GM18511 (cell line): Measurements from ENCODE around the gene ZG16.
"Not testable (repeated sequence)": the region's sequence is repeated elsewhere in the genome, so short reads cannot be mapped to it uniquely, and the experiment has no call there.

Experiments
- ATAC-seq: cut with Tn5 transposase; IDR thresholded peaks from one replicate; pipeline ENCODE4 v1.9.1; 2021; ENCODE audit warnings: mild to moderate bottlenecking, moderate library complexity; ENCODE audit not compliant: unreplicated experiment

ZG16 gene

DNA sequence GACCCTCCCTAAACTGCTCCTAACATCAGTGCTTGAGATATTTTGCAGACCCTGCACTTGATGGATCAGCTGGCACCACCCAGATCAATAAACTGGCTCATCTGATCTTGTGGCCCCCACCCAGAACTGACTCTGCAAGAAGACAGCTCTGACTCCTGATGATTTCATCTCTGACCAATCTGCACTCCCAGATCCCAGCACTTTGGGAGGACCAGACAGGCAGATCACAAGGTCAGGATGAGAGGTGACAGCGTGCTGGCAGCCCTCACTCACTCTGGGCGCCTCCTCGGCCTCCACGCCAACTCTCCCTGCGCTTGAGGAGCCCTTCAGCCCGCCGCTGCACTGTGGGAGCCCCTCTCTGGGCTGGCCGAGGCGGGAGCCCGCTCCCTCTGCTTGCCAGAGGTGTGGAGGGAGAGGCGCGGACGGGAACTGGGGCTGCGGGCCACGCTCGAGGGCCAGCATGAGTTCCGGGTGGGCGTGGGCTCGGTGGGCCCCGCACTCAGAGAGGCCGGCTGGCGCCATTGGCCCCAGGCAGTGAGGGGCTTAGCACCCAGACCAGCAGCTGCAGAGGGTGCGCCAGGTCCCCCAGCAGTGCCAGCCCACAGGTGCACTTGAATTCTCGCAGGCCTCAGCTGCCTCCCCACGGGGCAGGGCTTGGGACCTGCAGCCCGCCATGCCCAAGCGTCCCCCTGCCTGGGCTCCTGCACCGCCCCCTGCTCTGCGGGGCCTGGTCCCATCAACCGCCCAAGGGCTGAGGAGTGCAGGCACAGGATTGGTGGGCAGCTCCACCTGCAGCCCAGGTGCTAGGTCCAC is 29.9 kb upstream of the ZG16 start:
- no peak for ATAC-seq

DNA sequence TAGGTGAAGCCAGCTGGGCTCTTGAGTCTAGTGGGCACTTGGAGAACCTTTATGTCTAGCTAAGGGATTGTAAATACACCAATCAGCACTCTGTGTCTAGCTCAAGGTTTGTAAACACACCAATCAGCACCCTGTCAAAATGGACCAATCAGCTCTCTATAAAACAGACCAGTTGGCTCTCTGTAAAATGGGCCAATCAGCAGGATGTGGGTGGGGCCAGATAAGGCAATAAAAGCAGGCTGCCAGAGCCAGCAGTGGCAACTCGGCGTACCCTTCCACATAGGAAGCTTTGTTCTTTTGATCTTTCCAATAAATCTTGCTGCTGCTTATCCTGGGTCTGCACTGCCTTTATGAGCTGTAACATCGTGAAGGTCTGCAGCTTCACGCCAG is 29.3 kb upstream of the ZG16 start:
- ATAC-seq, result not testable (repeated sequence)

DNA sequence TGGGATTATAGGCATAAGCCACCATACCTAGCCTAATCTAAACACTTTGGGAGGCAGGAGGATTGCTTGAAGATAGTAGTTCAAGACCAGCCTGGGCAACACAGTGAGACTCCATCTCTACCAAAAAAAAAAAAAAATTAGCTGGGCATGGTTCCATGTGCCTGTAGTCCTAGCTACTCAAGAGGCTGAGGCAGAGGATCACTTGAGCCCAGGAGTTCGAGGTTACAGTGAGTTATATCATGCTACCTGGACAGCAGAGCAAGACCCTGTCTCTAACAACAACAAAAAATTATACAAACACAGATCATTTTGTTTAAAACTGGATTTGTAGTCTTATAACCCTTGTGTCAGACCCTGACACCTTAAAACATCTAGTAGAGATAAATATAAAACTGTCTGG is 24.5 kb upstream of the ZG16 start:
- ATAC-seq, result no peak

GRCh38 chr16:29756654-29757053 is 21.4 kb upstream of the ZG16 start:
- no peak for ATAC-seq

- ATAC-seq, result not testable (repeated sequence)
Measured at GRCh38 chr16:29757086-29757485, 21.0 kb upstream of the ZG16 start.

- no peak for ATAC-seq
Measured at GRCh38 chr16:29757950-29758466, 20.0 kb upstream of the ZG16 start.

DNA sequence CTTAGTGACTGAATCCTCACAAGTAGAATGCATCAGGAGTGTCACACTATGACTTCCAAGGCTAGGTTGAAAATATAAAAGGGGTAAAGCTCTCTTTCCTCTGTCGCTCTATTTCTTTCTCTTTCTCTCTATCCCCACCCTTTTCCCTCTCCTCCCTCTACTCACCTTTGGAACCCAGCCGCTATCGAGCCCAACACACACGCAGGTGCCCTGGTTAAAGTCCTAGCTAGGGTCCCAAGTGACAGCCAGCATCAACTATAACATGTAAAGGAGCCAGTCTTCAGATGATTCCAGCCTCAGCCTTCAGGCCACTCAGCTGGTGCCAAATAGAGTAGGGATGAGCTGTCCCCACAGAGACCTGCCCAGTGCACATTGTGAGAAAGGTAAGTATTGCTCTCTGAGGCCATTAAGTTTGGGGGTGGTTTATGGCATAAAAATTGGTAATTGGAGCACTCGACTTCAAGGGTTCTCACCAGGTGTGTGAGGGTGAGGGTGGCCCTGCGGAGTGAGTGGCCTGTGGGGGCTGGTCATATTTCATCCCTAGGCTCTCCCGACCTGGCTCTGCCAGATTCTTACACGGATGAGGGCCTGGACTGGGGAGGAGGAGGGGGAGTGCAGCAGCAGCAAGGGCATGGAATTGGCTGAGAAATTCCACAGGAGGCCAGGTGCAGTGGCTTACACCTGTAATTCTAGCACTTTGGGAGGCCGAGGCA is 17.3 kb upstream of the ZG16 start:
- no peak for ATAC-seq

DNA sequence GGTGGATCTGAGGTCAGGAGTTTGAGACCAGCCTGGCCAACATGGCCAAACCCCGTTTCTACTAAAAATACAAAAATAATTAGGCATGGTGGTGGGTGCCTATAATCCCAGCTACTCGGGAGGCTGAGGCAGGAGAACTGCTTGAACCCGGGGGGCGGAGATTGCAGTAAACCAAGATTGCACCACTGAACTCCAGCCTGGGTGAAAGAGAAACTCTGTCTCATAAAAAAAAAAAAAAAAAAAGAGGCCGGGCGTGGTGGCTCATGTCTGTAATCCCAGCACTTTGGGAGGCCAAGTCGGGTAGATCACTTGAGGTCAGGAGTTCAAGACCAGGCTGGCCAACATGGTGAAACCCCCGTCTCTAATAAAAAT is 16.8 kb upstream of the ZG16 start:
- ATAC-seq, result not testable (repeated sequence)

DNA sequence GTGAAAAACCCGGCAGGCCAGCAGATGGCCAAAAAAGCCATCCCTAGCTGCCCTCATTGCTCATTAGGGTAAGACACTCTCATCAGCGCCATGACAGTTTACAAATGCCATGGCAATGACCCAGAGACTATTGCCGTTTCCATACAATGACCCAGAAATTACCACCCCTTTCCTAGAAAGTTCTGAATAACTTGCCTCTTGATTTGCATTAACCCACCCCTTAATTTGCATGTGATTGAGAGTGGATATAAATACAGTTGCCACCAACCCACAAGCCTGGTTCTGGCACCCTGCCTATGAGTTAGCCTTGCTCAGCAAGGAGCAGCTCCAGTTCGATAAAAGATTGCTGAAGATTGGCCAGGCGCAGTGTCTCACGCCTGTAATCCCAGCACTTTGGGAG is 16.2 kb upstream of the ZG16 start:
- ATAC-seq, result no peak

GRCh38 chr16:29763326-29763725 is 14.7 kb upstream of the ZG16 start:
- no peak for ATAC-seq

- ATAC-seq, result no peak
Measured at GRCh38 chr16:29765167-29766032, 12.7 kb upstream of the ZG16 start.

DNA sequence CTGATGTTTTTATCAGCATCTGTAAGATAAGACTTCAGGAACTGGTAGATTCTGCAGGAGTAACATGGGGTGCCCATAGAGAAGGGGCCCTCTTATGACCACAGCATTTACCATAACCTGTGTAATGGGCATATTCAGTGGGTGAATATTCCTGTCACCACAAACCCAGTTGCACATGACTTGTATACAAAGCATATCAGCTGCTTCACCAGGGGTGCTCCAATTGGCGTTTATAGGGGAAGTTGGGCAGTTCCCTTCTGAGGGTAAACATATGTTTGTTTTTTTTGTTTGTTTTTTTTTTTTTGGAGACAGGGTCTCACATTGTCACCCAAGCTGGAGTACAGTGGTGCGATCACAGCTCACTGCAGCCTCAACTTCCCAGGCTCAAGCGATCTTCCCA is 11.5 kb upstream of the ZG16 start:
- ATAC-seq, result no peak

- ATAC-seq, result no peak
Measured at GRCh38 chr16:29767062-29767461, 11.0 kb upstream of the ZG16 start.

DNA sequence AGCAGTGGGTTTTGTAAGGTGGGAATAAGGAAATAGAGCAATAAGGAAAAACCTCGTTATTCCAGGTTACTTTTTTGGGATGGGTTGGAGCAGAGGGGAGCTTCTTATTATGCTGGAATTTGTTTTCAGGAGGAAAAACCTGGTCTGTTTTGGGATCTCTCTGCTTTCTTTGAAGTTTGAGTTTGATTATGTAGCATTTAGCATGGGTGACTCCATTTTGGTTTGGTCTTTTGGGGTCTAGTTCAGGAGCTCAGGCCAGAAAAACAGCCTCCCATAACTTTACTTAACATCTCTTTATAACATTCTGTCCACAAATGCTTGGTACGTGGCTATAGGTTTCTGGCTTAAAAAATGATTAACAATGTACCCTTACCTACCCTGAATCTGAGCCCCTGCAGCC is 8.5 kb upstream of the ZG16 start:
- ATAC-seq, result no peak

DNA sequence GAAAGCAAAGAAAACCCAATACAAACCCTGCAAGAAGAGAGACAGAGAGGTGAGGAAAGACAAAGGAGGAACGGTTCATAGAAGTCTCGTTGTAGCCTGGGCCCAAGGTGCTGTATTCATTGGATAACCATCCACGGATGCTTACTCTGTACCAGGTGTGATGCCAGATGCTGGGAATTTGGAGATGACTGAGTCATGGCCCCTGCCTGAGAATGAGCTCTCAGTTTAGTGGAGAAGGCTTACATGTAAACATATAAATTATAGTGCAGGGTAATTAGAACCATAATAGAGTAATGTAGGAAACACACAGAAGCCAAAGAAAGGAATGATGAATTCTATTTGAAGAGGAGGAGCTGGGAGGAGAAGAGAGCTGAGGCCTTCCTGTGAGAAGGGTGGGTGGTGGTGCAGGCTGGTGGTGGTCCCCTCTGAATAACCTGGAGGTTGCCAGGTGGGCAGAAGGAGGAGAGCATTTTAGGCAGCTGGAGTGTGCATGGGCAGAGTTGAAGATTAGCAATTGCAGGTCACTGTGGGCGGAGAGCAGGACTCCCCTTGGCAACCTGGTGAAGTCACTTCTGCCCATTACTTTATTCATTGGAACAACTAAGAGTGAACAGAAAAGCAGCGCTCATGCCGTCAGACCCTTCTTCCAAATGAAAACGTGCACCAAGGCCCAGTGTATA is 7.7 kb upstream of the ZG16 start:
- no peak for ATAC-seq

DNA sequence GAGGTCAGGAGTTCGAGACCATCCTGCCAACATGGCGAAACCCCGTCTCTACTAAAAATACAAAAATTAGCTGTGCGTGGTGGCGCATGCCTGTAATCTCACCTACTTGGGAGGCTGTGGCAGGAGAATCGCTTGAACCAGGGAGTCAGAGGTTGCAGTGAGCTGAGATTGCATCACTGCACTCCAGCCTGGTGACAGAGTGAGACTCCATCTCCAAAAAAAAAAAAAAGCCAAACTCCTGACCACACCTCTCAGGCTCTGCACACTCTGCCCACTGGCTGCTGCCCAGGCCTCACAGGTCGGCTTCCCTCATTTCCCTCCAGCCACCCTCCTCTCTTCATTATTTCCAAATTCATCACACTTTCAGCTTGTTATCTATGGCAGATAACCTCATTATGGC is 5.7 kb upstream of the ZG16 start:
- ATAC-seq, result not testable (repeated sequence)

DNA sequence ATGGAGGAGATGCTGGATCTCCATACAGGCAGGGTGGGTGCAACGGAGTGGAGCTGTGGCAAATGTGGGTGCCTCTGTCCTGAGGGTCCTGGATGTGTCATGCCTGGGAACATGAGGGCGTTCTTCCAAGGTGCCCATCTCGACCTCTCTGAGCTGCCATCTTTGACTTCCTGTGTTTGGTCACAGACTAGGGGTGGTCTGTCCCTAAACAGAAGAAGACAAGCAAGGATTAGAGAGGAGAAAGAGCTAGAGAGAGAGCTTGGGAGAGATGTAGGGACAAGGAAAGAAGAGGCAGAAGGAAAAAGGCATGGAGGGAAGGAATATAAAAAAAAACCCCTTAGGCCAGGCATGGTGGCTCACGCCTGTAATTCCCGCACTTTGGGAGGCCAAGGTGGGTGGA is 3.3 kb upstream of the ZG16 start:
- no peak for ATAC-seq

- ATAC-seq, result no peak
Measured at GRCh38 chr16:29775742-29776408, 2.2 kb upstream of the ZG16 start.

DNA sequence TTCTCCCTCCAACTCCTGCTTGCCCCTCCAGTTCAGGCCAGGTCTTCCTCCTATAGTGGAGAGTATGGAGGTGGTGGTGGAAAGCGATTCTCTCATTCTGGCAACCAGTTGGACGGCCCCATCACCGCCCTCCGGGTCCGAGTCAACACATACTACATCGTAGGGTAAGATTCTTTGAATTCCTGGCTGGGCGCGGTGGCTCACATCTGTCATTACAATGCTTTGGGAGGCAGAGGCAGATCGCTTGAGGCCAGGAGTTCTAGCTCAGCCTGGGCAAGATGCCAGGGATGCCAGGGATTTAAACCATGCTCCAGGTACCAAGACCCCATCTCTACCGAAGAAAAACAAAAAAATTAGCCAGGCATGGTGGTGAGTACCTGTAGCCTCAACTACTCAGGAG is 1.4 kb downstream of the ZG16 start:
- no peak for ATAC-seq
